Measurements from ENCODE around the gene NUB1.

NUB1 gene

GRCh38 chr7:151381098-151381347 is 39.4 kb downstream of the NUB1 start:
- H3K27ac ChIP-seq (ENCODE audit: low read depth, low read length) = no peak overlapping the region
- no peaks in the 10 kb centered on the region for H3K9me3 ChIP-seq (ENCODE audit: control insufficient read depth in 1 of 2, low read length in 2 of 2)
- H3K27me3 ChIP-seq (ENCODE audit: control insufficient read depth in 1 of 2, insufficient read depth in 2 of 2, low read length in 2 of 2) = peaks cover 13 to 14% of the 10 kb centered on the region in 2 donors
- peaks cover 6 to 9% of the 10 kb centered on the region in 2 donors for H3K4me1 ChIP-seq (ENCODE audit: control insufficient read depth in 1 of 2, insufficient read depth in 2 of 2, low read length in 2 of 2)
- peak overlapping the region in 1 of 2 donors; percentile 5 for H3K4me3 ChIP-seq (ENCODE audit: low read depth in 1 of 2, low read length in 2 of 2)
- no peak overlapping the region for H3K9ac ChIP-seq (ENCODE audit: low read depth in 1 of 2, low read length in 2 of 2)
- H3K36me3 ChIP-seq (ENCODE audit: control insufficient read depth in 1 of 2, insufficient read depth in 2 of 2, low read length in 2 of 2) = peaks cover 16 to 26% of the 10 kb centered on the region in 2 donors

- H3K36me3 ChIP-seq (ENCODE audit: control insufficient read depth in 1 of 2, insufficient read depth in 2 of 2, low read length in 2 of 2) = peaks cover 11 to 21% of the 10 kb centered on the region in 2 donors
- no peak overlapping the region for H3K9ac ChIP-seq (ENCODE audit: low read depth in 1 of 2, low read length in 2 of 2)
- no peaks in the 10 kb centered on the region for H3K9me3 ChIP-seq (ENCODE audit: control insufficient read depth in 1 of 2, low read length in 2 of 2)
- H3K27ac ChIP-seq (ENCODE audit: low read depth, low read length) = no peak overlapping the region
- peak overlapping the region; percentile 22 to 48 for H3K4me3 ChIP-seq (ENCODE audit: low read depth in 1 of 2, low read length in 2 of 2)
- H3K27me3 ChIP-seq (ENCODE audit: control insufficient read depth in 1 of 2, insufficient read depth in 2 of 2, low read length in 2 of 2) = peaks cover 13 to 14% of the 10 kb centered on the region in 2 donors
- peaks cover 6 to 9% of the 10 kb centered on the region in 2 donors for H3K4me1 ChIP-seq (ENCODE audit: control insufficient read depth in 1 of 2, insufficient read depth in 2 of 2, low read length in 2 of 2)
Observed at GRCh38 chr7:151381348-151382078, 39.9 kb downstream of the NUB1 start.

GRCh38 chr7:151382079-151382885 is 40.7 kb downstream of the NUB1 start:
- Histone ChIP-seq H3K27ac (ENCODE audit: low read depth, low read length) (no peak overlapping the region), H3K9ac (ENCODE audit: low read depth in 1 of 2, low read length in 2 of 2) (no peak overlapping the region), H3K36me3 (ENCODE audit: control insufficient read depth in 1 of 2, insufficient read depth in 2 of 2, low read length in 2 of 2) (peaks cover 4 to 13% of the 10 kb centered on the region in 2 donors), H3K27me3 (ENCODE audit: control insufficient read depth in 1 of 2, insufficient read depth in 2 of 2, low read length in 2 of 2) (peaks cover 13 to 14% of the 10 kb centered on the region in 2 donors), H3K4me1 (ENCODE audit: control insufficient read depth in 1 of 2, insufficient read depth in 2 of 2, low read length in 2 of 2) (peaks cover 6 to 9% of the 10 kb centered on the region in 2 donors), H3K4me3 (ENCODE audit: low read depth in 1 of 2, low read length in 2 of 2) (peak overlapping the region; percentile 22 to 48), H3K9me3 (ENCODE audit: control insufficient read depth in 1 of 2, low read length in 2 of 2) (no peaks in the 10 kb centered on the region)

- Histone ChIP-seq H3K4me1 (ENCODE audit: control insufficient read depth in 1 of 2, insufficient read depth in 2 of 2, low read length in 2 of 2) (peaks cover 6 to 9% of the 10 kb centered on the region in 2 donors), H3K9ac (ENCODE audit: low read depth in 1 of 2, low read length in 2 of 2) (no peak overlapping the region), H3K27me3 (ENCODE audit: control insufficient read depth in 1 of 2, insufficient read depth in 2 of 2, low read length in 2 of 2) (peaks cover 13 to 14% of the 10 kb centered on the region in 2 donors), H3K4me3 (ENCODE audit: low read depth in 1 of 2, low read length in 2 of 2) (no peak overlapping the region), H3K27ac (ENCODE audit: low read depth, low read length) (no peak overlapping the region), H3K9me3 (ENCODE audit: control insufficient read depth in 1 of 2, low read length in 2 of 2) (no peaks in the 10 kb centered on the region), H3K36me3 (ENCODE audit: control insufficient read depth in 1 of 2, insufficient read depth in 2 of 2, low read length in 2 of 2) (peaks cover 0 to under 1% of the 10 kb centered on the region in 2 donors)
Observed at GRCh38 chr7:151383638-151384351, 42.2 kb downstream of the NUB1 start.

GRCh38 chr7:151384352-151384697 is 42.7 kb downstream of the NUB1 start:
- Histone ChIP-seq H3K4me3 (ENCODE audit: low read depth in 1 of 2, low read length in 2 of 2) (no peak overlapping the region), H3K4me1 (ENCODE audit: control insufficient read depth in 1 of 2, insufficient read depth in 2 of 2, low read length in 2 of 2) (peaks cover 6 to 9% of the 10 kb centered on the region in 2 donors), H3K27ac (ENCODE audit: low read depth, low read length) (no peak overlapping the region), H3K36me3 (ENCODE audit: control insufficient read depth in 1 of 2, insufficient read depth in 2 of 2, low read length in 2 of 2) (no peaks in the 10 kb centered on the region), H3K9me3 (ENCODE audit: control insufficient read depth in 1 of 2, low read length in 2 of 2) (no peaks in the 10 kb centered on the region), H3K27me3 (ENCODE audit: control insufficient read depth in 1 of 2, insufficient read depth in 2 of 2, low read length in 2 of 2) (peaks cover 13 to 14% of the 10 kb centered on the region in 2 donors), H3K9ac (ENCODE audit: low read depth in 1 of 2, low read length in 2 of 2) (no peak overlapping the region)

GRCh38 chr7:151384776-151385625 is 43.4 kb downstream of the NUB1 start:
- Histone ChIP-seq H3K4me1 (ENCODE audit: control insufficient read depth in 1 of 2, insufficient read depth in 2 of 2, low read length in 2 of 2) (peaks cover 6 to 9% of the 10 kb centered on the region in 2 donors), H3K36me3 (ENCODE audit: control insufficient read depth in 1 of 2, insufficient read depth in 2 of 2, low read length in 2 of 2) (no peaks in the 10 kb centered on the region), H3K27ac (ENCODE audit: low read depth, low read length) (no peak overlapping the region), H3K27me3 (ENCODE audit: control insufficient read depth in 1 of 2, insufficient read depth in 2 of 2, low read length in 2 of 2) (peaks cover 13 to 14% of the 10 kb centered on the region in 2 donors), H3K9ac (ENCODE audit: low read depth in 1 of 2, low read length in 2 of 2) (no peak overlapping the region), H3K4me3 (ENCODE audit: low read depth in 1 of 2, low read length in 2 of 2) (no peak overlapping the region), H3K9me3 (ENCODE audit: control insufficient read depth in 1 of 2, low read length in 2 of 2) (no peaks in the 10 kb centered on the region)

GRCh38 chr7:151385626-151386300 is 44.2 kb downstream of the NUB1 start:
- H3K4me1 ChIP-seq (ENCODE audit: control insufficient read depth in 1 of 2, insufficient read depth in 2 of 2, low read length in 2 of 2) = peaks cover 6 to 9% of the 10 kb centered on the region in 2 donors
- no peaks in the 10 kb centered on the region for H3K9me3 ChIP-seq (ENCODE audit: control insufficient read depth in 1 of 2, low read length in 2 of 2)
- no peak overlapping the region for H3K27ac ChIP-seq (ENCODE audit: low read depth, low read length)
- no peak overlapping the region for H3K4me3 ChIP-seq (ENCODE audit: low read depth in 1 of 2, low read length in 2 of 2)
- no peaks in the 10 kb centered on the region for H3K36me3 ChIP-seq (ENCODE audit: control insufficient read depth in 1 of 2, insufficient read depth in 2 of 2, low read length in 2 of 2)
- H3K27me3 ChIP-seq (ENCODE audit: control insufficient read depth in 1 of 2, insufficient read depth in 2 of 2, low read length in 2 of 2) = peaks cover 13 to 14% of the 10 kb centered on the region in 2 donors
- no peak overlapping the region for H3K9ac ChIP-seq (ENCODE audit: low read depth in 1 of 2, low read length in 2 of 2)

GRCh38 chr7:151386301-151387160 is 44.9 kb downstream of the NUB1 start:
- H3K27ac ChIP-seq (ENCODE audit: low read depth, low read length) = no peak overlapping the region
- H3K9me3 ChIP-seq (ENCODE audit: control insufficient read depth in 1 of 2, low read length in 2 of 2) = no peaks in the 10 kb centered on the region
- H3K4me1 ChIP-seq (ENCODE audit: control insufficient read depth in 1 of 2, insufficient read depth in 2 of 2, low read length in 2 of 2) = peaks cover 6% of the 10 kb centered on the region in 2 donors
- no peak overlapping the region for H3K9ac ChIP-seq (ENCODE audit: low read depth in 1 of 2, low read length in 2 of 2)
- H3K4me3 ChIP-seq (ENCODE audit: low read depth in 1 of 2, low read length in 2 of 2) = no peak overlapping the region
- H3K27me3 ChIP-seq (ENCODE audit: control insufficient read depth in 1 of 2, insufficient read depth in 2 of 2, low read length in 2 of 2) = peaks cover 10 to 13% of the 10 kb centered on the region in 2 donors
- no peaks in the 10 kb centered on the region for H3K36me3 ChIP-seq (ENCODE audit: control insufficient read depth in 1 of 2, insufficient read depth in 2 of 2, low read length in 2 of 2)

All from duodenal mucosa (tissue), 2 donors.